ENCODE results near the gene TMEM231. TPM values are rescaled to one million over a fixed set of nuclear protein-coding genes. Genes with fewer than 3 reads are reported as not detected.

TMEM231 gene
- total and polyA plus RNA-seq, 9 donors: 9.2 to 36.9 (median 14.8) TPM

DNA sequence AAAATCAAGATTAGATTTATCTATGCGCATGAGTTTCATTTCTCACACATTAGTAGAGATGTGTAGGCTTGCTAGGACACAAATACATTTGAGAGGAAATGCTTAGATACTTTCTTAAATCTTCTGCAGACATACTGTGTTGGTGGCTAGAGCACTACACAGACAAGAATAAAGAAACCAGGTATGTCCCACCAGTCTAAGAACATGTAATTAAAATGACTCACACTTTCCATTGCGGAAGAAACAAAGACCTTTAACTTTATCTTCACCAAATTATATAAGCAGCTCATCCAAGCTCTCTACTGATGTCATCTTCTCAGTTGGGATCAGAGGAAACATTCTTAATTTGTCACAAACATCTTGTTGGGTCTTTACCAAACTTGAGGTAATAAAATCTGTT, 22.7 kb upstream of the TMEM231 start:
- WGBS, 3 donors: 88 to 96% (median 90%) methylated on average over 2 of the region's 2 CpGs
- Histone ChIP-seq H3K9me3 (no peaks in the 10 kb centered on the region), H3K4me3 (no peak overlapping the region), H3K27ac (no peak overlapping the region), H3K4me1 (ENCODE audit: insufficient read depth) (no peaks in the 10 kb centered on the region), H3K27me3 (no peaks in the 10 kb centered on the region), H3K36me3 (no peaks in the 10 kb centered on the region)
- DNase-seq: no peak
- intact Hi-C loops (cut with DNase I): no loop called here
- no peak for TF ChIP-seq POLR2A (IDR thresholded peaks at IDR 0.05)
- no peak for TF ChIP-seq EP300 (IDR thresholded peaks at IDR 0.05)
- no peak for TF ChIP-seq CTCF (IDR thresholded peaks at IDR 0.05)

DNA sequence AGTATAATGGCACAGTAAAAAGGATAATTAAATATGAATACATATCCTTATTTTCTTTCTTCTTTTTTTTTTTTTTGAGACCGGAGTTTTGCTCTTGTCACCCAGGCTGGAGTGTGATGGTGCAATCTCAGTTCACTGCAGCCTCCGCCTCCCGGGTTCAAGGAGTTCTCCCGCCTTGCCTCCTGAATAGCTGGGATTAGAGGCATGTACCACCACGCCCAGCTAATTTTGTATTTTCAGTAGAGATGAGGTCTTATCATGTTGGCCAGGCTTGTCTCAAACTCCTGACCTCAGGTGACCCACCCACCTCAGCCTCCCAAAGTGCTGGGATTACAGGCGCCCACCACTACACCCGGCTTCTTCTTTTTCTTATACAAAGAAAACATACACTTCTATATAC, 22.2 kb upstream of the TMEM231 start:
- H3K27ac ChIP-seq: no peak overlapping the region
- H3K36me3 ChIP-seq: no peaks in the 10 kb centered on the region
- no peaks in the 10 kb centered on the region for H3K27me3 ChIP-seq
- 90 to 96% (median 96%) methylated on average over 7 of the region's 7 CpGs for WGBS, 3 donors
- no peak for DNase-seq
- H3K9me3 ChIP-seq: no peaks in the 10 kb centered on the region
- intact Hi-C loops (cut with DNase I): no loop called here
- TF ChIP-seq CTCF (IDR thresholded peaks at IDR 0.05): no peak
- TF ChIP-seq POLR2A (IDR thresholded peaks at IDR 0.05): no peak
- no peak for TF ChIP-seq EP300 (IDR thresholded peaks at IDR 0.05)
- no peak overlapping the region for H3K4me3 ChIP-seq
- no peaks in the 10 kb centered on the region for H3K4me1 ChIP-seq (ENCODE audit: insufficient read depth)

DNA sequence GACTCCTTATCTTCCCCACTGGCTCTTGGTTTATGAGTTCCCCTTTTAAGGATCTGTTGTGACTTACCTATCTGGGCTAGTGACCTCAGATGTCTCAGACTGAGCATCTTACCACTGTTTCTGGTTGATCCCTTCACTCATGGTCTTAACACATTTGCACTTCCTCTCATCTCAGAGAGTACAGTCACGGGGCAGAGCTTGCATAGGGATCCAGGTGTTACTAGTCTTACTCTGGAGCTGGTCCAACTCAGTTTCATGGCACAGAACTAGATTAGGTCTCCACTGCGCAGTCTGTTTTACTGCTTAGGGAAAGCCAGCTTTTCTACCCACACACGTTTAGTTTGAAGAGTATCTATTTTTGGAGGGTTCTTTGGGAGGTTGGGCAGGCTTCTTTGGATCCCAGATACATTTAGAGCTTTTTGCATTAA, 20.3 kb upstream of the TMEM231 start:
- no peak for DNase-seq
- H3K27ac ChIP-seq: no peak overlapping the region
- H3K9me3 ChIP-seq: no peaks in the 10 kb centered on the region
- WGBS, 3 donors: 26 to 33% (median 26%) methylated on average over 3 of the region's 3 CpGs
- H3K27me3 ChIP-seq: no peaks in the 10 kb centered on the region
- no peaks in the 10 kb centered on the region for H3K36me3 ChIP-seq
- TF ChIP-seq POLR2A (IDR thresholded peaks at IDR 0.05): no peak
- no peak for TF ChIP-seq EP300 (IDR thresholded peaks at IDR 0.05)
- no peak overlapping the region for H3K4me3 ChIP-seq
- peaks cover 3% of the 10 kb centered on the region for H3K4me1 ChIP-seq (ENCODE audit: insufficient read depth)
- intact Hi-C loops (cut with DNase I): no loop called here

DNA sequence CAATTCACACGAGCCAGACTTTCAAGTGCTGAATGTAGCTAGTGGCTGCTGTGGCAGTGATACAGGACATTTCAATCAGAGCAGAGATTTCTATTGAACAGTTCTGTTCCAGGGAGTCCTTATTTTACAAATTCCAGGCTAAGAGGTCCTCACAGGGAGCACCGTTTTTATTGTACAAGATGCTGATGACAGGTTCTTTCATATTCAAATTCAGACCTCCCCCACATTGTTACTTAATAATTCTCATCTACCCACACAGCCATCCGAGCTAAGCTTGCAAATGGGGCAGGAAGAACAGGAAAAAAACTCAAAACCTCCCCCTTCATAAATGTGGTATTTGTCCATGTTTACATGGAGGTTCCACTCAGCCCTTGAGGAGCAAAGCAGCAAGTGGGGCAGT, 19.9 kb upstream of the TMEM231 start:
- H3K4me1 ChIP-seq (ENCODE audit: insufficient read depth): peaks cover 4% of the 10 kb centered on the region
- H3K4me3 ChIP-seq: no peak overlapping the region
- intact Hi-C loops (cut with DNase I): no loop called here
- no peaks in the 10 kb centered on the region for H3K27me3 ChIP-seq
- H3K36me3 ChIP-seq: no peaks in the 10 kb centered on the region
- H3K9me3 ChIP-seq: no peaks in the 10 kb centered on the region
- H3K27ac ChIP-seq: no peak overlapping the region
- 13 to 22% (median 20%) methylated on average over 3 of the region's 3 CpGs for WGBS, 3 donors
- DNase-seq: no peak
- TF ChIP-seq POLR2A (IDR thresholded peaks at IDR 0.05): no peak
- TF ChIP-seq CTCF (IDR thresholded peaks at IDR 0.05): no peak
- TF ChIP-seq EP300 (IDR thresholded peaks at IDR 0.05): no peak

GRCh38 chr16:75573955-75574354, 17.9 kb upstream of the TMEM231 start:
- H3K4me1 ChIP-seq (ENCODE audit: insufficient read depth): peaks cover 4% of the 10 kb centered on the region
- TF ChIP-seq POLR2A (IDR thresholded peaks at IDR 0.05): no peak
- TF ChIP-seq CTCF (IDR thresholded peaks at IDR 0.05): no peak
- no peak for TF ChIP-seq EP300 (IDR thresholded peaks at IDR 0.05)
- no peaks in the 10 kb centered on the region for H3K9me3 ChIP-seq
- no peaks in the 10 kb centered on the region for H3K36me3 ChIP-seq
- H3K4me3 ChIP-seq: no peak overlapping the region
- no peak overlapping the region for H3K27ac ChIP-seq
- intact Hi-C loops (cut with DNase I): no loop called here
- DNase-seq: no peak
- WGBS, 3 donors: 76 to 89% (median 81%) methylated on average over 5 of the region's 5 CpGs
- no peaks in the 10 kb centered on the region for H3K27me3 ChIP-seq
